ENCODE measurements around the gene PSMD1. TPM values are rescaled to one million over a fixed set of nuclear protein-coding genes. Genes with fewer than 3 reads are reported as not detected.
A peak's percentile ranks its signal among the peaks of the same experiment; 100 is the strongest.

The PSMD1 gene
- polyA plus RNA-seq, 1 experiment = 153 TPM

- H3K4me3 ChIP-seq (ENCODE audit: low read depth, low read length) = peak overlapping the region; percentile 71
- H3K36me3 ChIP-seq (ENCODE audit: control insufficient read depth, insufficient read depth, low read length) = peaks cover under 1% of the 10 kb centered on the region; the same call in 1 of the 2 replicates
- TF ChIP-seq, protein P1, sequence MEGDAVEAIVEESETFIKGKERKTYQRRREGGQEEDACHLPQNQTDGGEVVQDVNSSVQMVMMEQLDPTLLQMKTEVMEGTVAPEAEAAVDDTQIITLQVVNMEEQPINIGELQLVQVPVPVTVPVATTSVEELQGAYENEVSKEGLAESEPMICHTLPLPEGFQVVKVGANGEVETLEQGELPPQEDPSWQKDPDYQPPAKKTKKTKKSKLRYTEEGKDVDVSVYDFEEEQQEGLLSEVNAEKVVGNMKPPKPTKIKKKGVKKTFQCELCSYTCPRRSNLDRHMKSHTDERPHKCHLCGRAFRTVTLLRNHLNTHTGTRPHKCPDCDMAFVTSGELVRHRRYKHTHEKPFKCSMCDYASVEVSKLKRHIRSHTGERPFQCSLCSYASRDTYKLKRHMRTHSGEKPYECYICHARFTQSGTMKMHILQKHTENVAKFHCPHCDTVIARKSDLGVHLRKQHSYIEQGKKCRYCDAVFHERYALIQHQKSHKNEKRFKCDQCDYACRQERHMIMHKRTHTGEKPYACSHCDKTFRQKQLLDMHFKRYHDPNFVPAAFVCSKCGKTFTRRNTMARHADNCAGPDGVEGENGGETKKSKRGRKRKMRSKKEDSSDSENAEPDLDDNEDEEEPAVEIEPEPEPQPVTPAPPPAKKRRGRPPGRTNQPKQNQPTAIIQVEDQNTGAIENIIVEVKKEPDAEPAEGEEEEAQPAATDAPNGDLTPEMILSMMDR (IDR thresholded peaks at IDR 0.05; ENCODE audit: insufficient read depth, low read depth, low read length) = no peak
- no peaks in the 10 kb centered on the region for H3K27me3 ChIP-seq (ENCODE audit: control insufficient read depth, insufficient read depth, low read length)
- ChIA-PET POLR2A (no interaction called here), CTCF (interaction anchor here (0.8 to 4.1 kb wide), 4 partner anchors 30 to 214 kb away, joined by 3 to 25 read pairs (median 4); no protein-coding TSS in a partner anchor)
- DNase-seq (ENCODE audit: low read depth) = no peak
Observed at GRCh38 chr2:231197706-231198290, 141.1 kb downstream of the PSMD1 start.

DNA sequence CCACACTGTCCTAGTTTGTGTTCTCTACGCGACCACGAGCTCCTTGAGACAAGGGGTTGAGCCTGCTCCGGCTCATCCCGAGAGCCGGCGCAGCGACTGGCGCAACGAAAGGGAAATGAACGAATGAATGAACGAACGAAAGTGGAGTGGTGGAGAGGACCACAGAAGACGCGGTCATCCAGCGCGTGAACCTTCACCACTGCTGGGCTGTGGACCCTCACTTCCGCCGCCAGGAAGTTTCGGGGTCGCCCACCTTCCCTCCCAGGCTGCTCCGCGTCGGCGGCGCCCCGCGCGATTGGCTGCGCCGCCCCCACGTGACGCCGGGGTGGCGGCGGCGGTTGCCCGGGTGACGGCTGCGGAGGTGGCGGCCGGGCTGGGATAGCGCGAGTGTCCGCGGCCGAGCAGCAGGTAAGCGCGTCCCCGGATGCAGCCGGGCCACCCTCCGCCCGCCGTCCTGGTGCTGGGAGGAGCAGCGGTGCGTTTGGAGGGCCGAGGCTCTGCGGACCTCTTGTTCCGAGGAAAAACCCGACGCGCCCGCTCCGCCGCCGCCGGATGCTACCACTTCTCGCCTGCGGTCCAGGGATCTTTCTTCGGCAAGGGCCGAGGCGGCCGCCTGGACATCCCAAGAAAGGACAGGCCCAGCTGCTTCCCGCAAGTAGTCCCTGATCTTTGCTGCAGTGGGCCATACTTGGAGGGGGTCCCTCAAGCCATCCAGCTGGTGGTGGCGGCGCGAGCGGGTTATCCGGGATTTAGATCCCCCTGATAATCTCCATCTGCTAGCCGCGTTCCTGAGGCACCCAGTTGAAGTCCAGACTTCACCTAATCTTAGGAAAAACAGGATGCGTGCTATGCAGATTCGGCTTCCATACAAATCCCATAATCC lies 141.9 kb downstream of the PSMD1 start, which contains the start of gene ARMC9:
TSS of gene ARMC9 (plus strand) at position 341 of the 883 bp plus-strand sequence. CDS start 7,608 bp downstream, outside the sequence.
- no peak for DNase-seq (ENCODE audit: low read depth)
- TF ChIP-seq, protein P1 (IDR thresholded peaks at IDR 0.05; ENCODE audit: insufficient read depth, low read depth, low read length) = no peak
- CTCF ChIA-PET = interaction anchor here (0.8 to 4.1 kb wide), 5 partner anchors 29 to 108 kb away, joined by 3 to 25 read pairs (median 3); no protein-coding TSS in a partner anchor
- Histone ChIP-seq H3K36me3 (ENCODE audit: control insufficient read depth, insufficient read depth, low read length) (peaks cover 1% of the 10 kb centered on the region; the same call in 1 of the 2 replicates), H3K4me3 (ENCODE audit: low read depth, low read length) (peak within 1 kb of the TSS; percentile 71), H3K27me3 (ENCODE audit: control insufficient read depth, insufficient read depth, low read length) (no peaks in the 10 kb centered on the region)
- POLR2A ChIA-PET = interaction anchor here (0.7 kb wide), 1 partner anchor 231 kb away, joined by 4 read pairs; no protein-coding TSS in a partner anchor

- Histone ChIP-seq H3K27me3 (ENCODE audit: control insufficient read depth, insufficient read depth, low read length) (no peaks in the 10 kb centered on the region), H3K4me3 (ENCODE audit: low read depth, low read length) (peak overlapping the region; percentile 71), H3K36me3 (ENCODE audit: control insufficient read depth, insufficient read depth, low read length) (peaks cover 3% of the 10 kb centered on the region)
- TF ChIP-seq, protein P1 (IDR thresholded peaks at IDR 0.05; ENCODE audit: insufficient read depth, low read depth, low read length) = no peak
- no peak for DNase-seq (ENCODE audit: low read depth)
- ChIA-PET POLR2A (interaction anchor here (0.7 kb wide), 1 partner anchor 231 kb away, joined by 4 read pairs; no protein-coding TSS in a partner anchor), CTCF (interaction anchor here (0.8 to 4.1 kb wide), 4 partner anchors 56 to 109 kb away, joined by 3 to 25 read pairs (median 4); no protein-coding TSS in a partner anchor)
Observed at GRCh38 chr2:231199219-231199618, 142.6 kb downstream of the PSMD1 start.

GRCh38 chr2:231200805-231201474 lies 144.3 kb downstream of the PSMD1 start:
- TF ChIP-seq, protein P1 (IDR thresholded peaks at IDR 0.05; ENCODE audit: insufficient read depth, low read depth, low read length) = no peak
- POLR2A ChIA-PET = interaction anchor here (0.7 kb wide), 1 partner anchor 48 kb away, joined by 3 read pairs; no protein-coding TSS in a partner anchor
- Histone ChIP-seq H3K36me3 (ENCODE audit: control insufficient read depth, insufficient read depth, low read length) (peaks cover 7% of the 10 kb centered on the region), H3K27me3 (ENCODE audit: control insufficient read depth, insufficient read depth, low read length) (no peaks in the 10 kb centered on the region), H3K4me3 (ENCODE audit: low read depth, low read length) (peak overlapping the region; percentile 23)
- CTCF ChIA-PET = interaction anchor here (0.8 to 4.1 kb wide), 5 partner anchors 9 to 212 kb away, joined by 5 to 25 read pairs (median 8); no protein-coding TSS in a partner anchor
- DNase-seq (ENCODE audit: low read depth) = no peak
